DOHH2 (cell line): ENCODE results near the gene ENO4.

ENCODE experiments used
- H3F3A ChIP-seq: fragments of 200-600 bp; sonication (generic), shearing (Covaris generic); 2 replicates; pipeline ENCODE4 v1.6.0; 2016; ENCODE audit warnings: antibody characterized with exemption, mild to moderate bottlenecking; ENCODE audit not compliant: control insufficient read depth, insufficient read depth
- H3K27ac ChIP-seq: fragments of 200-600 bp; sonication (generic); 2 replicates; pipeline ENCODE4 v1.5.1; 2014; ENCODE audit warnings: low read depth, mild to moderate bottlenecking, low read length, moderate library complexity
- H3K27me3 ChIP-seq: fragments of 200-600 bp; sonication (generic); 2 replicates; pipeline ENCODE4 v1.6.1; 2014; ENCODE audit warnings: mild to moderate bottlenecking, low read length, mixed read lengths; ENCODE audit not compliant: control insufficient read depth
- H3K36me3 ChIP-seq: fragments of 200-600 bp; sonication (generic); 2 replicates; pipeline ENCODE4 v1.6.1; 2014; ENCODE audit warnings: mild to moderate bottlenecking, low read length, moderate library complexity, mixed read lengths; ENCODE audit not compliant: control insufficient read depth
- H3K4me1 ChIP-seq: fragments of 200-600 bp; sonication (generic); 2 replicates; pipeline ENCODE4 v1.6.1; 2014; ENCODE audit warnings: mild to moderate bottlenecking, low read length, mixed read lengths; ENCODE audit not compliant: control insufficient read depth
- H3K4me2 ChIP-seq: fragments of 200-600 bp; sonication (generic); 2 replicates; pipeline ENCODE4 v1.6.0; 2014; ENCODE audit warnings: mild to moderate bottlenecking, low read length, moderate library complexity
- H3K4me3 ChIP-seq: fragments of 200-600 bp; sonication (generic); 2 replicates; pipeline ENCODE4 v1.5.1; 2014; ENCODE audit warnings: mild to moderate bottlenecking, low read length, mixed read lengths
- H3K79me2 ChIP-seq: fragments of 200-600 bp; sonication (generic); 2 replicates; pipeline ENCODE4 v1.6.1; 2014; ENCODE audit warnings: mild to moderate bottlenecking, low read length, mixed read lengths; ENCODE audit not compliant: control insufficient read depth
- H3K9me2 ChIP-seq: fragments of 200-600 bp; sonication (generic); replicated peaks from 2 replicates; pipeline ENCODE4 v1.6.1; 2014; ENCODE audit warnings: mild to moderate bottlenecking, low read length, mixed read lengths; ENCODE audit not compliant: control insufficient read depth
- H3K9me3 ChIP-seq: fragments of 200-600 bp; sonication (generic); 2 replicates; pipeline ENCODE4 v1.6.1; 2014; ENCODE audit warnings: antibody characterized with exemption, low read length, mixed read lengths; ENCODE audit not compliant: control insufficient read depth, insufficient read depth
- H4K20me1 ChIP-seq: fragments of 200-600 bp; sonication (generic); 2 replicates; pipeline ENCODE4 v1.6.0; 2014; ENCODE audit warnings: low read depth, mild to moderate bottlenecking, antibody characterized with exemption, low read length, moderate library complexity; ENCODE audit not compliant: control insufficient read depth, insufficient read depth
- EZH2phosphoT487 ChIP-seq: fragments of 200-600 bp; sonication (generic); IDR thresholded peaks from 2 replicates; pipeline ENCODE4 v1.6.1; 2017; ENCODE audit warnings: borderline replicate concordance, mild to moderate bottlenecking, antibody characterized with exemption, low read length, moderate library complexity, mixed read lengths
- TF ChIP-seq, protein P1 (sequence below): fragments of 200-600 bp; sonication (generic); IDR thresholded peaks from one replicate; pipeline ENCODE4 v1.5.1; 2014; ENCODE audit warnings: antibody characterized with exemption, mild to moderate bottlenecking, low read depth, low read length; ENCODE audit not compliant: poor library complexity, severe bottlenecking

The ENO4 gene

DNA sequence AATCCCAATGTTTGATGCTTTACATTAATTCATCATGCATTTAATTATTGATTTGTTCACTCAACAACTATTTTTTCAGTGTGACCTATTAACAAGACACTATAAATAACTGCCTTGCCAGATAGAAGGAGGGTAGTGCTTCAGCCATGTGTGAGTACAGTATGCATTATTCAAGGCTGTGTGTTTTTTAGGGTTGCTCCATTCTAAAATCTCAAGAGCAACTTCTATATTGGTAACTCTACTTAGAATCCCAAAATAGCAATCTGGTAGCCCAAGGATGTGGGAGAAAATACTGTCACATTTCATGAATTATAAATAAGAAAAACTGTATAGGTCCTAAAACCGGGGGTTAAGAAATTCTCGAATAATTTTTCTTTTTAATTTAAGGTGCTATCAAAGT, 69.9 kb downstream of the ENO4 start:
- no peak overlapping the region for H3K4me2 ChIP-seq
- H3K36me3 ChIP-seq = no peaks in the 10 kb centered on the region
- H3K9me3 ChIP-seq = no peaks in the 10 kb centered on the region
- H3K27ac ChIP-seq = no peak overlapping the region
- H3K27me3 ChIP-seq = no peaks in the 10 kb centered on the region
- TF ChIP-seq, protein P1, sequence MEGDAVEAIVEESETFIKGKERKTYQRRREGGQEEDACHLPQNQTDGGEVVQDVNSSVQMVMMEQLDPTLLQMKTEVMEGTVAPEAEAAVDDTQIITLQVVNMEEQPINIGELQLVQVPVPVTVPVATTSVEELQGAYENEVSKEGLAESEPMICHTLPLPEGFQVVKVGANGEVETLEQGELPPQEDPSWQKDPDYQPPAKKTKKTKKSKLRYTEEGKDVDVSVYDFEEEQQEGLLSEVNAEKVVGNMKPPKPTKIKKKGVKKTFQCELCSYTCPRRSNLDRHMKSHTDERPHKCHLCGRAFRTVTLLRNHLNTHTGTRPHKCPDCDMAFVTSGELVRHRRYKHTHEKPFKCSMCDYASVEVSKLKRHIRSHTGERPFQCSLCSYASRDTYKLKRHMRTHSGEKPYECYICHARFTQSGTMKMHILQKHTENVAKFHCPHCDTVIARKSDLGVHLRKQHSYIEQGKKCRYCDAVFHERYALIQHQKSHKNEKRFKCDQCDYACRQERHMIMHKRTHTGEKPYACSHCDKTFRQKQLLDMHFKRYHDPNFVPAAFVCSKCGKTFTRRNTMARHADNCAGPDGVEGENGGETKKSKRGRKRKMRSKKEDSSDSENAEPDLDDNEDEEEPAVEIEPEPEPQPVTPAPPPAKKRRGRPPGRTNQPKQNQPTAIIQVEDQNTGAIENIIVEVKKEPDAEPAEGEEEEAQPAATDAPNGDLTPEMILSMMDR = no peak
- TF ChIP-seq EZH2phosphoT487 = no peak
- no peaks in the 10 kb centered on the region for H3F3A ChIP-seq
- H3K9me2 ChIP-seq = no peaks in the 10 kb centered on the region
- H3K4me1 ChIP-seq = no peaks in the 10 kb centered on the region
- H4K20me1 ChIP-seq = no peaks in the 10 kb centered on the region
- no peak overlapping the region for H3K4me3 ChIP-seq
- H3K79me2 ChIP-seq = no peaks in the 10 kb centered on the region

DNA sequence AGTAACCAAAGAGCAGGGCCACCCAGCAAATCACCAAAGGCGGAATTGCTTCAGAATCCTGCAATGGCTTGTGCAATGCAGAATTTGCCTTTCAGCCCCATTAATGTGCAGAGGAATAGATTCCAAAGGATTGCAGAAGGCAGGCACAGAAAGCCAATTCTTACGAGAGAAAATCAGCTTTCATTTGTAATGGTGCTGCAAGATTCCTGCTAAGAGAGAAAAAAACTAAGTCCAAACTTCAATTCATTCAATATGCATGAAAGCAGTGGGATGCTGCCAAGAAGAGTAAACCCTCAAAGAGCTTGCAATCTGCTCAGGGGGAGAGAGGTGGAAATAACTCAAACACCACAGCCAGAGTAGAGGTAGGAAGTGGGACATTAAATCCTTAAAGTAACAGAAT, 70.4 kb downstream of the ENO4 start:
- H3K79me2 ChIP-seq = no peaks in the 10 kb centered on the region
- H3K36me3 ChIP-seq = no peaks in the 10 kb centered on the region
- H3K4me3 ChIP-seq = no peak overlapping the region
- H4K20me1 ChIP-seq = no peaks in the 10 kb centered on the region
- no peak overlapping the region for H3K27ac ChIP-seq
- no peak overlapping the region for H3K4me2 ChIP-seq
- H3F3A ChIP-seq = no peaks in the 10 kb centered on the region
- H3K9me3 ChIP-seq = no peaks in the 10 kb centered on the region
- no peaks in the 10 kb centered on the region for H3K9me2 ChIP-seq
- no peaks in the 10 kb centered on the region for H3K27me3 ChIP-seq
- TF ChIP-seq, protein P1 = no peak
- TF ChIP-seq EZH2phosphoT487 = no peak
- H3K4me1 ChIP-seq = no peaks in the 10 kb centered on the region

DNA sequence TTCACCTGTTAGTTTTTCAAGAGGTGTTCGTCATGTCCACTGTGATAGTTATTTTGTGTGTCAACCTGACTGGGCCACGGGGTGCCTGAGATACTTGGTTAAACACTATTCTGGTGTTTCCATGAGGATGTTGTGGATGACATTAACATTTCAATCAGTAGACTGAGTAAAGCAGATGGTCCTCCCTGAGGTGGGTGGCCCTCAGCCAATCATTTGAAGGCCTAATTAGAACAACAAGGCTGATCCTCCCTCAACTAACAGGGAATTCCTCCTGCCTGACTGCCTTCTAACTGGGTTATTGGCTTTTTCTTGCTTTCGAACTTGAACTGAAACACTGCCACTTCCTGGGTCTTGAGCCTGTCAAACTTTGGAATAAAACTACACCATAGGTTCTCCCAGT, 75.8 kb downstream of the ENO4 start:
- Histone ChIP-seq H3K4me1 (no peaks in the 10 kb centered on the region), H3K4me3 (no peak overlapping the region), H3K4me2 (no peak overlapping the region), H3K9me2 (no peaks in the 10 kb centered on the region), H3K27ac (no peak overlapping the region), H3K27me3 (peaks cover 4% of the 10 kb centered on the region; the same call in 1 of the 2 replicates), H3K36me3 (no peaks in the 10 kb centered on the region), H4K20me1 (no peaks in the 10 kb centered on the region), H3K9me3 (no peaks in the 10 kb centered on the region), H3F3A (no peaks in the 10 kb centered on the region), H3K79me2 (no peaks in the 10 kb centered on the region)
- no peak for TF ChIP-seq EZH2phosphoT487
- TF ChIP-seq, protein P1 = no peak

DNA sequence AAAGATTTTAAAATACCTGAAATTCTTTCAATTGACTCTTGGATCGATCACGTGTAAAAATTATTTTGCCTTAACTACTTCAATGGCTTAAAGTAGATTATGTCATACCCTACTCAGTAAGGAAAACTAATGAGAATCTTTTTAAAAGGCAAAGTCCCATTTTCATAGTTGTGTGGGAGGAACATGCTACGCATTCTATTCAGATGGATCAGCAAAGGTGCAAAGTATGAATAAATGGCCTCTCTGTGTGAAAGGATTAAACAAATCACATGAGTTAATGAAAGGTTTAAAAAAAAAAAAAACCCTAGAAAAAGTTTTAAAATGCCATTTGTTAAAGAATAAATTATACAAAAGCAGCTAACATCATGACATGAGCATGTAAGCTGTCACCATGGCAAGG, 77.1 kb downstream of the ENO4 start:
- H3F3A ChIP-seq = no peaks in the 10 kb centered on the region
- no peaks in the 10 kb centered on the region for H3K36me3 ChIP-seq
- no peaks in the 10 kb centered on the region for H3K4me1 ChIP-seq
- no peaks in the 10 kb centered on the region for H3K9me2 ChIP-seq
- no peak overlapping the region for H3K27ac ChIP-seq
- H4K20me1 ChIP-seq = no peaks in the 10 kb centered on the region
- no peak overlapping the region for H3K4me2 ChIP-seq
- H3K9me3 ChIP-seq = no peaks in the 10 kb centered on the region
- no peak for TF ChIP-seq EZH2phosphoT487
- TF ChIP-seq, protein P1 = no peak
- no peak overlapping the region for H3K4me3 ChIP-seq
- H3K79me2 ChIP-seq = no peaks in the 10 kb centered on the region
- peaks cover 4% of the 10 kb centered on the region; the same call in 1 of the 2 replicates for H3K27me3 ChIP-seq
